Caco-2 (cell line): Measurements from ENCODE around the gene POLR1E. TPM values are rescaled to one million over a fixed set of nuclear protein-coding genes. Genes with fewer than 3 reads are reported as not detected.

Experiments used
- BruUV-seq: library from RNA; stranded (reverse); fragments of 400-500 nt; replicated peaks from 2 replicates; lab custom pipeline; 2021; lab: Mats Ljungman, UMichigan
- CTCF ChIA-PET: fragments of 300-600 bp; sonication (Branson Sonifier 250); formaldehyde crosslinking; loops from one replicate; lab custom pipeline; 2022; ENCODE audit warnings: antibody characterized with exemption; lab: Charles Lee
- POLR2A ChIA-PET: fragments of 300-600 bp; sonication (Branson Sonifier 250); formaldehyde crosslinking; loops from one replicate; lab custom pipeline; 2022; ENCODE audit warnings: antibody characterized with exemption; lab: Charles Lee
- DNase-seq, 2 experiments: peaks; one replicate each; pipeline versions ENCODE4 v3.0.0 to v3.0.0-alpha.2; 2020 to 2022
- H3K27me3 ChIP-seq: replicated peaks from 2 replicates; pipeline ENCODE4 v1.6.0; 2011; ENCODE audit warnings: low read length; ENCODE audit not compliant: control insufficient read depth, insufficient read depth
- H3K36me3 ChIP-seq: 2 replicates; pipeline ENCODE4 v1.5.1; 2011; ENCODE audit warnings: low read length; ENCODE audit not compliant: control insufficient read depth, insufficient read depth
- H3K4me1 ChIP-seq: fragments of 250-450 bp; sonication (Bioruptor Pico); 2 replicates; pipeline ENCODE4 v1.5.1; 2020; ENCODE audit warnings: mild to moderate bottlenecking
- H3K4me3 ChIP-seq: 2 replicates; pipeline ENCODE4 v1.5.1; 2011; ENCODE audit warnings: low read depth, mild to moderate bottlenecking, control low read depth, low read length
- H3K9me3 ChIP-seq: fragments of 250-450 bp; sonication (Bioruptor Pico); 2 replicates; pipeline ENCODE4 v1.5.1; 2020; ENCODE audit warnings: mild to moderate bottlenecking, moderate library complexity
- H3K27ac Mint-ChIP-seq: one replicate; pipeline ENCODE4 v1.8.0; 2022; ENCODE audit warnings: mixed read lengths; ENCODE audit not compliant: unreplicated experiment
- H3K27me3 Mint-ChIP-seq: one replicate; pipeline ENCODE4 v1.8.0; 2022; ENCODE audit warnings: mixed read lengths; ENCODE audit not compliant: insufficient read depth, unreplicated experiment
- H3K36me3 Mint-ChIP-seq: one replicate; pipeline ENCODE4 v1.8.0; 2022; ENCODE audit warnings: mild to moderate bottlenecking, mixed read lengths; ENCODE audit not compliant: insufficient read depth, unreplicated experiment
- H3K4me1 Mint-ChIP-seq: one replicate; pipeline ENCODE4 v1.8.0; 2022; ENCODE audit warnings: low read depth, mixed read lengths; ENCODE audit not compliant: unreplicated experiment
- H3K4me3 Mint-ChIP-seq: one replicate; pipeline ENCODE4 v1.8.0; 2022; ENCODE audit warnings: mild to moderate bottlenecking, moderate library complexity, mixed read lengths; ENCODE audit not compliant: unreplicated experiment
- H3K9me3 Mint-ChIP-seq: one replicate; pipeline ENCODE4 v1.8.0; 2022; ENCODE audit warnings: mixed read lengths; ENCODE audit not compliant: unreplicated experiment
- CTCF ChIP-seq, 2 experiments: fragments of 200-600 bp in 1 of 2; IDR thresholded peaks; 1 replicate in 1 of 2; 2 replicates in 1 of 2; pipeline versions ENCODE4 v1.5.1 to v1.8.0; 2011 to 2022; ENCODE audit warnings: antibody characterized with exemption in 1 of 2, control low read depth in 1 of 2, inconsistent platforms in 1 of 2, low read depth in 1 of 2, low read length in 1 of 2, mild to moderate bottlenecking in 1 of 2, moderate library complexity in 1 of 2; ENCODE audit not compliant: insufficient read depth in 1 of 2, severe bottlenecking in 1 of 2, unreplicated experiment in 1 of 2
- intact Hi-C: fragments of 100-400 bp; cut with micrococcal nuclease; formaldehyde crosslinking; loops from one replicate; pipeline ENCODE4 v1.10.0; 2022; ENCODE audit not compliant: unreplicated experiment
- total RNA-seq: library from RNA; stranded (reverse); gene quantifications from 2 replicates; pipeline ENCODE4 v1.2.3, GENCODE V29; 2022

The POLR1E gene
- total RNA-seq, 1 experiment from 2014 or later = 33.4 TPM

DNA sequence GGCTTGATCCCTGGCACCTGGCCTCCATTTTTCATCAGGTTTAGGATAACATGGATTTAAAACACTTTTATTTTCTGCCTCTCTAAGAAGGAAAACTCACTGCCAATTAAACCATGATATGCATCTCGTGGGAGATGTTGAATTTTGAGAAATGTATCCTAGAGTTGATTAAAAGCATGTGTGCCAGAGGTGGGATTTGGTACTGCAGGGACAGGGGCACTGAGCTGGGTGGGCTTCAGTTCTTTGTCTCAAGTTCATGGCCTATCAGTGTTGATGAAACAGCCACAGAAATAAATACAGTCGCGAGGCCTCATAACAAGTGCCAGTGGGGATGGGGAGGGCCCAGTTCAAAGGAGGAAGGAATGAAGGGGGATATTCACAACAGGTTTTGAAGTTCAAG is 34.9 kb downstream of the POLR1E start:
- H3K4me3 ChIP-seq = no peak overlapping the region

DNA sequence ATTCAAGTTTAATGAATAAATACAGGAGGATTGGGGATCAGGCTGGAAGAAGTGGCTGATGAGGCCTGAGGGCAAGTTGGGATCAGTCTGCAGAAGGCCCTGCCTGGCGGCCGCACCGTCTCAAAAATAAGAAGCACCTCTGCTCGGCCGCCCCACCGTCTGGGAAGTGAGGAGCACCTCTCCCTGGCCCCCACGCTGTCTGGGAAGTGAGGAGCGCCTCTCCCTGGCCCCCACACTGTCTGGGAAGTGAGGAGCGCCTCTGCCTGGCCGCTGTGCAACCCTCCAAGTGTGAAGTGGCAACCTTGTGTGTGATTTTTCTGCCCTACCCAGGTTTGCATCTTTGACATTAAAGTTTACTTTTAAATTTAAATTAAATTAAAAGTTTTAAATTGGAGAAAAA is 35.4 kb downstream of the POLR1E start:
- no peak overlapping the region for H3K27ac Mint-ChIP-seq
- Histone ChIP-seq H3K9me3 (no peaks in the 10 kb centered on the region), H3K36me3 (no peaks in the 10 kb centered on the region), H3K4me1 (no peaks in the 10 kb centered on the region), H3K4me3 (no peak overlapping the region), H3K27me3 (no peaks in the 10 kb centered on the region)
- no TSS peak for BruUV-seq
- intact Hi-C loops = no loop called here
- TF ChIP-seq CTCF (IDR thresholded peaks at IDR 0.05; ENCODE audit: insufficient read depth in 1 of 2, low read depth in 1 of 2, low read length in 1 of 2, severe bottlenecking in 1 of 2, unreplicated experiment in 1 of 2) = no peak
- H3K9me3 Mint-ChIP-seq = no peaks in the 10 kb centered on the region
- H3K4me1 Mint-ChIP-seq = no peaks in the 10 kb centered on the region
- ChIA-PET POLR2A (no interaction called here), CTCF (no interaction called here)
- no peak overlapping the region for H3K4me3 Mint-ChIP-seq
- no peak for DNase-seq
- no peaks in the 10 kb centered on the region for H3K27me3 Mint-ChIP-seq
- peaks cover 14% of the 10 kb centered on the region for H3K36me3 Mint-ChIP-seq

More for the DNA sequence above, 34.9 kb downstream of the POLR1E start:
- no peaks in the 10 kb centered on the region for H3K4me1 Mint-ChIP-seq
- DNase-seq = no peak
- H3K4me3 Mint-ChIP-seq = no peak overlapping the region
- BruUV-seq = no TSS peak
- no peak overlapping the region for H3K27ac Mint-ChIP-seq
- intact Hi-C loops = no loop called here
- Histone ChIP-seq H3K27me3 (no peaks in the 10 kb centered on the region), H3K36me3 (no peaks in the 10 kb centered on the region), H3K9me3 (no peaks in the 10 kb centered on the region), H3K4me1 (no peaks in the 10 kb centered on the region)
- H3K9me3 Mint-ChIP-seq = no peaks in the 10 kb centered on the region
- ChIA-PET CTCF (interaction anchor here (0.6 to 0.7 kb wide), 2 partner anchors 247 to 479 kb away, joined by 7 read pairs; no protein-coding TSS in a partner anchor), POLR2A (no interaction called here)
- H3K27me3 Mint-ChIP-seq = no peaks in the 10 kb centered on the region
- peaks cover 14% of the 10 kb centered on the region for H3K36me3 Mint-ChIP-seq
- TF ChIP-seq CTCF (IDR thresholded peaks at IDR 0.05; ENCODE audit: insufficient read depth in 1 of 2, low read depth in 1 of 2, low read length in 1 of 2, severe bottlenecking in 1 of 2, unreplicated experiment in 1 of 2) = no peak

- no peaks in the 10 kb centered on the region for H3K27me3 ChIP-seq
- no peaks in the 10 kb centered on the region for H3K4me1 ChIP-seq
- H3K27me3 Mint-ChIP-seq = no peaks in the 10 kb centered on the region
- BruUV-seq = no TSS peak
- H3K9me3 ChIP-seq = no peaks in the 10 kb centered on the region
- ChIA-PET CTCF (no interaction called here), POLR2A (no interaction called here)
- no peak for TF ChIP-seq CTCF (IDR thresholded peaks at IDR 0.05; ENCODE audit: insufficient read depth in 1 of 2, low read depth in 1 of 2, low read length in 1 of 2, severe bottlenecking in 1 of 2, unreplicated experiment in 1 of 2)
- no peaks in the 10 kb centered on the region for H3K4me1 Mint-ChIP-seq
- intact Hi-C loops = no loop called here
- no peaks in the 10 kb centered on the region for H3K36me3 ChIP-seq
- peaks cover 9% of the 10 kb centered on the region for H3K36me3 Mint-ChIP-seq
- DNase-seq = no peak
- H3K4me3 ChIP-seq = no peak overlapping the region
- H3K27ac Mint-ChIP-seq = no peak overlapping the region
- no peaks in the 10 kb centered on the region for H3K9me3 Mint-ChIP-seq
- no peak overlapping the region for H3K4me3 Mint-ChIP-seq
Observed at GRCh38 chr9:37522971-37523370, 37.2 kb downstream of the POLR1E start.
